Superior temporal gyrus (tissue), 1 donor: ENCODE measurements around the gene XXYLT1.

Experiments
- DNase-seq: peaks from one replicate; pipeline ENCODE4 v3.0.0-alpha.2; 2016; ENCODE audit errors: extremely low spot score

The XXYLT1 gene

DNA sequence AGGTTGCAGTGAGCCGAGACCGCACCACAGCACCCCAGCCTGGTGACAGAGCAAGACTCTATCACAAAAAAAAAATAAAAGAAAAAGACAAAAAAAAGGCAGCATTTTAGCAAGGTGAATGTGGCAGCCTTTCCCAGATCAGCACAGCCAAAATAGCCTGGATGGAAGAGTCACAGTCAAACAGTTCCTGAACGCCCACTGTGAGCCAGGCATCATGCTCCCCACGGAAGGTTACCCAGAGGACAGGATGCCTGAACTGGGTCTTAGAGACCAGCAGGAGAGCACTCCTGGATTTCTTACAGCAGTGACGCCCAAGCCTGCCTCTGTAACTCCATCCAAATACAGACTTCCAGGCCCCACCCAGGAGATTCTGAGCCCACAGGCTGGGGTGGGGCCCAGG is 4.5 kb downstream of the XXYLT1 start:
- no peak for DNase-seq

DNA sequence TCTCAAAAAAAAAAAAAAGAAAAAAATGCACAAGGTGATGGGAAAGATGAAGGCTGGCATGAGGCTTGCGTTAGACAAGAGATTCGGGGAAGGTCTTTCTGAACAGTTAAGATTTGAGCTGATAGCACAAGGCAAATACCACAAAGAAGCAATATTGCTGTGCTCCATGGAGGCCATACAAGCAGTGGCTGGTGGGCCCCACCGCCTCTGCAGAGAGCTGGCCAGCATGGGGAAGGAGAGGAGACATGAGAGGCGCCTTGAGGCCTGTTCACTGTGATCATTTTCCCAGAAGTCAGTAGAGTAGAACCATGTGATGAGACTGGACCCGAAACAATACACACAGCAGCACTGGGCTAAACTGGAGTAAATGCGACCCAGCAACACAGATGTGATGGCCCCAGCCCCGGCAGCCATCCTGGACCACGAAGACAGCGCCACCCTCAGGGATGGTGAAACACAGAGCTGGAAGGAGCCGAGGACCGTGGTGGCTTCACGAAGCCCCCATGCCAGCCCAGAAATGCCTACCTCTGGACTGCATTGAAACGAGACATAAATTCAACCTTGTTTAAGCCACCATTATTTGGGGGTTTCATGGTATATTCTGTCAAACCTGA is 5.5 kb downstream of the XXYLT1 start:
- no peak for DNase-seq

DNA sequence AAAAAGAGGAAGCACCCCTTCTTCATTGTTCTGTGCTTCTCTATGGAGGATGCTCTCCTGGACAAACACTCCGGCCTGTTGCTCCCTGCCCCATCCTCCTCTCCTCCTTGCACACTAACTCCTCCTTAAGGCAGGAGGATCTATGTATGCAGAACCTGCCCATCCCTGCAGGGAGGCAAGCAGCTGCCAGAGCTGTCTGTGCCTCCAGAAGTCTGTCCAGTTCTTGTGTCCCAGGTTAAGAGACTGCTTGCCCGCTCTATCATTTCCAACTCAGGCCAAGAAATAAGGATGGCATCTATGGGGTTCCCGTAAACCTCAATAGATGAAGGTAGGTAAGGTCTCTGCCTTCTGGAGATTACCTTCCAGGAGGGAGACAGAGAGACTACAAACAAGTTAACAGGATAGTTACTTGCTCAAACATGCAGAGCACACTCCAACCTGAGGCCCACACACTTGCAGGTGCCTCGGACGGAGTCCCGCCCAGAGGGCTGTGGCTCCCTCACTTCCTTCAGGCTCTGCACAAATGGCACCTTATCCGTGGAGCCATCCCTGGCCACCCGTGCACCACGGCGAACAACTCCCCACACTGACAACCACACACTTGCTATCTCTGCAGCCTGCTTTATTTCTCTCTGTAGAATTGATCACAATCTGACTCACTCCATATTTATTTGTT is 6.9 kb downstream of the XXYLT1 start:
- no peak for DNase-seq

DNA sequence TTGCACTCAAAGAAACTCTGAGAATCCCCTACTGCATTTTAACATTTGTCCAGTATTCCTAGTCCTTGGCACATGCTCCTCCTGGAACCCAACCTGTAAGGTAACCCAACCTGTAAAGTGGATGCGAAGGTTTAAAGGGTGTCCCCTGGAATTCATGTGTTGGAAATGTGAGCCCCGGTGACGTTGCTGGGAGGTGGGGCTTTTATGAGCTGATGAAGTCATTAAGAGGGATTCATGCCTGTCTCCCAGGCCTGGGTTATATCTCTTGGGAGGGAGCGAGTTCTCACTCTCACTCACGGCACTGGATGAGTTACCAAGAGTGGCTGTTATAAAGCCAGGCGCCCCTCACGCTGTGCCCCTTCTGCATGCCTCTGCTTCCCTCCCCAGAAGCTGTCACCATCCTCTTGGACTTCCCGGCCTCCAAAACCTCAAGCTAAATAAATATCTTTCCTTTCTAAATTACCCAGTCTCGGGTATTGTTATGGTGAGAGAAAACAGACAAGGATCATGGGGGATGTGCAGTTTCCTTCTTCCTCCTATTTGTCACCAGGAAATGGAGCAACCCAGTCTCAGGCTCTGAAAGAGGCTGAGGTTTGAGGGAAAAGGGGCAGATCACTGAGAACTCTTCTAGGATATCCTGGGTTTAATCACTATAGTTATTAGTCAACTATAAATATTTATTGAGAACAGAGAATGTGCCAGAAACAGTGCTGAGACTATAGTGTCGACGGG is 7.6 kb downstream of the XXYLT1 start:
- DNase-seq = no peak

DNA sequence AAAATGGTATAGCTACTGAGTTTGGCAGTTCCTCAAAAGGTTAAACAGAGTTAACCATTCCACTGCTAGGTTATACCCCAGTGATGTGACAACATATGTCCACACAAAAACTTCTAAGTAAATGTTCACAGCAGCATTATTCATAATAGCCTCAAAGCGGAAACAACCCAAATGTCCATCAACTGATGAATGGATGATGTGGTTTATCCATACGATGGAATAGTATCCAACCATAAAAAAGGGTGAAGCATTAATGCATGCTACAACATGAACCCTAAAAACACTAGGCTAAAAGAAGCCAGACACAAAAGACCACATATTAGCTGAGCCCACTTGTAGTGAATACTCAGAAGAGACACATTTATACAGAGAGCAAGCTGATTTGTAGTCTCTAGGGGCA is 9.0 kb downstream of the XXYLT1 start:
- DNase-seq = no peak

DNA sequence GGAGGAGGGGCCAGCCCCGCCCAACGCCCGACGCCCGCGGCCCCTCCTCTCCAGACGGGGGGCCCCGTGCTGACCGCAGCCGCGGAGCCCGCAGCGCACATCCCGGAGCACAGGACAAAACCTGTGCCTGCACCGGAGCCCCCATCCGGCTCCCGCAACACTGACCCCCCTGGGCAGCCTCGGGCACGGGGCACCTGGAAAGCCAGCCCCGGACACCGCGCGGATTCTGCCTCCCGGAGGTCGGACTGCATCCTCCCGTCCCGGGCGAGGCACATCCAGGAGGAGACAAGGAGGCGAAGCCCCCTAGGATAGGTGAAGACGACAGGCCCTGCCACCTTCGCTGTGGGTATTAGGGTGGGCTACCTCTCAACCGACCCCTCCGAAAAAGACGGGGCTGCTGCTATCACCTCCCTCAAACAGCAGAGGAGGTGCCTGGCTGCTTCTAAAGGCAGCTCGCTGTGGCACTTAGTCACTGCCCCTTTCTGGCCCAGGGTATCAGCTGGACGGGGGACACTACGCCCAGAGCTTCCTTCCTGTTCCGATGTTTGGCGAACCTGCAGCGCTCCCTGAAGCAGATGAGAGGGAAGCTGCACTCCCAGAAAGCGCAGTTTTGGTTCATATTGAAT is 10.6 kb downstream of the XXYLT1 start:
- no peak for DNase-seq

DNA sequence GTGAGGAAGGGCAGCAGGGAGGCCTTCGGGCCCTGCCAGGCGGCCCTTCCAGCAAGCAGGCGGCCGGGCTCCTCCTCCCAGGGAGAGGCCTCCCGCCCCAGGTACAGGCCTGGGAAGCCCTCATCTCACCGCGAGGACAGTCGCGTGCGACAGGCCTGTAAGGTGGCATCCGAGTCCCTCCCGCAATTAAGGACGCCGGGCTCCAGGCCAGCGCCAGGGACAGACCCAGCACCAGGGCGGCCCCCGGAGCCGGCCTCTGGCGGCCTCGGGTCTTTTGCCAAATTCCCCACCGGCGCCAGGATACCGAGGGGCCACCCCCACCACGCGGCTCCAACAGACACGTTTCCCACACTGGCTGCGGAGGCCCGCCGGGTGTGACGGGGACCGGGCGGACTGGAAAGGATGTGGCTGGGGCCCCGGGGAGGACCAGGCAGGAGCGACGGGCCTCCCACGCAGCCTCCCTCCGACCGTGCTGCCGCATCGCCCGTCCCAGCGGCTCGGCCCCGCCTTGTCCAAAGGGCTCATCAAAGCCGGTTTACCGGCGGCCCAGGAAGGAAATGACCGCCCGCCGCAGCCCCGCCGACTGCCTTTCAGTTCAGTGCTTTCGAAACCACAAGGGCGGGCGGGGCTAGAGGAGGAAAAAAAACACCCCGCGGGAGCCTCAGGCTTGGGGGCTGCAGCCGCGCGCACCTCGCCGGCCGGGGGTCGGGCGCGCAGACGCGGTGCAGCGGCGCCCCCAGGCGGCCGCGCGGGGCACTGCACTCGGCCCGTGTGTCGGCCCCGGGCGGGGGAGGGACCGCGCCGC is 11.3 kb downstream of the XXYLT1 start:
- peak; percentile 69 for DNase-seq

DNA sequence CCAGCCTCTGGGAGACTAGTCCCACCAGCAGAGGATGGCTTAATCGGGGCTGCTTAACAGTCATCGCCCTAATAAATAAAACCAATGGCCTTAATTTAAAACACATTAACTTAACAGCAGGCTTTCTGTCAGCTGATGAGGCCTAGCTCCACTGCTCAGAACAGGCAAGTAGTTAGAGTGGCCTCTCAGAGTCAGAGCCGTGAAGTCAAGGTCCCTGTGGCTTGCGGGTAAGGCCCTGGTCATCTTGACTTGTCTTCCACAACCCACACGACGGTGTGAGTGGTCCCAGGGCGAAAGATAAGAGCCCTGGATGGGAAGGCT is 11.8 kb downstream of the XXYLT1 start:
- DNase-seq = no peak

DNA sequence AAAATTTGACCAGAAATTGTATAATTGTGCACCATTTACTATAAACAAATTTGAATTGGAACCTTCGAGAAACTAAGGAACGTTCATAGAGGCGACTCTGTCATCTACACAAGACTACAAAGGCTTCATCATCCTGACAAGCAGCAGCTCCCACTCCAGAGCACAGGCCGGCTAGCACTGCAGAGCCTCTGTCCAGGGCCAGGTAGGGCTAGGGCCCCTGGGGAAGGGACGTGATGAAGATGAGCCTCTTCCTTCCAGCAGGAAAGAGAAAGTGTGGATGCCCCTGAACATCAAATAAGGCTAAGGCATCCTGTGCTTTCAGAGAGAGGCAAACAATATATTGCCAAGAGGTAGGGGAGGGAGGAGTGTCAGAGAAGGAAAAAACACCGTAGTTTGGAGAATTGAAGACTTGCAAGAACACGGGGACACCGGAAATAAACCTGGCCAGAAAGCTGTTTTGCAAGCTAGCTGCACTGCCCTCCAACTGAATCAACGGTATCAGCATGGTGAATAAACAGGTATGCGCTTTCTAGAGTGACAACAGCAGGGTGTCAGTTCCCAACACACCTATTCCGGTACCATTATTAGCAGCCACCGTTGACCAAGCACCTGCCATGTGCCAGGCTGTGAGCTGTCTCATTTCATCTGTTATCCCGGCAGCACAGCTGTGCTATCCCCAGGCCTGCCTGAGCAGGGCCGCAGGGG is 12.4 kb downstream of the XXYLT1 start:
- no peak for DNase-seq

DNA sequence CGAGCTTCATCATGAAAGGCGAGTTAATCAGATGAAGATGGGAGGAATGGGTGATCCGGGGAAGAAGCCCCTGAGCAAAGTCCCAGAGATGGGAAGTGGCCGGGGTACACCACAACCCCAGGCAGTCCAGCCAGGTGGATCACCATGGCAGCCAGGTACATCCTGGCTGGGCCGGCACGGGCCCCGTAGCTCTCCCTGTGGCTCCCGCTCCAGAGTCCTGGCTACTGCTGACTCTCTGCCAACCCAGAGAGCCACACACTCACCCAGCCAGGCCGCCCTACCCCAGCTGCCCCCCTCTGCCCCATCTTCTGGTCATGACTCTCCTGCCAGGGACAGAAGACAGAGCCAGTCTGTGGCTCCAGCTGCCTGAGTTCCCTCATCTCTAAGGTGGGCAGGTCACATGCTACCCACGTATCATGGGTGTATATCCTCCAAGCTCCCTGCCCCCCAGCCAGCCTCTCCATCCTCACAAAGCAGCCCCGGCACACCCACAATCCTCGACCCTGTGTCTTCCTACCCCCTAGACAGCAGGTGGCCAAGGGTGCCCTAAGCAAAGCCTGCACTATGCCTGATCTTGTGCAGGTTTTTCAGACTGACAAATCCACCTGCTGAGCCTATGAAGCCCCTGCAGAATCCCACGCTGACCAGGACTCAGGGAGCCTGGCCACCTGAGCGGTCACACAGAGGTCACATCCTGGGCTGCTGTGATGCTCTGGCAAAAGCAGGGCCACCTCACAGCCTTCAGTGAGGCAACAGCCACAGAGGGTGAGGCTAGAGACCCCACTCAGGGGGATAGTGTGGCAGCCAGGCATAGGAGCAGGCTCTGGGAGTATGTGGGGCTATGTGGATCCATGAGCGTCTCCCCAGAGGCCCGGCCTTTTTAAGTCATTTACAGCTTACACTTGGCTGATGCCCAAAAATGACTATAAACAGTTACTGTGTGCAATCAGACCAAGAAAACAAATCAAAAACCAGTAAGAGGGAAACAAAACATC is 13.2 kb downstream of the XXYLT1 start:
- no peak for DNase-seq

DNA sequence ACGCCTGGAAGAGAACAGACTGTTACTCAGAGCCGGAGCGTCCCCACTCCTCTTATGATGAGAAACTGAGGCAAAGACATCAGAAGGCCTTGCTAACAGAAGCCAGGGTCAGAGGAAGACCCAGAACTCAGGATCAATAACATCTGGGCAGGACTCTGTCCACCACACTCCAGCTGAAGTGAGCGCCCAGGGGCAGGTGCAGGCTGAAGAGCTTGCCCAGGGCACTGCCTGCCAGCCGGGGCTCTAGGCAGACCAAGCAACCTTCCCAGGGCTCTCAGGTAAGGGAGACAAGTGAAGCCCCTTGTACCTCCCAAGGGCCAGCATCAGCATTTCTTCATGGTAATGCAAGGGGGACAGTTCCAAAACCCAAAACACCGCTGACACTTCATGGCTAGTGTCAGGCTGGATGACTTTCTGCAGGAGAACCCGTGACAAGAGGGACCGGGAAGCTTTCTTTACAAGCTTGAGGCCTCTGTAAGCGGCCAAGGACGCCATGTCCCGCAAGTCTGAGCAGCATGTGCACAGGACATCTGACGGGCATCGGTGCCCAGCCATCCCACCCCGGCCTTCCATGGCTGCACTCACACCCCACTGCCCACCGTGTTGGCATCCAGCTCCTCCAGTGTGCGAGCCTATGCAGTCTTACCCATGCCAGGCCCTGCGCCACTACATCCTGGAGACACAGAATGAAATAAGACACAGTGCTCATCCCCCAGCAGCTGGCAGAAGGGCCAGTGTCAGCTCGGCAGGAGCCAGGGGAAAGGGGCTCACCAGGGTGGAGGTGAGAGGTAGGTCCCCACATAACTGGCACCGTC is 14.1 kb downstream of the XXYLT1 start:
- no peak for DNase-seq

DNA sequence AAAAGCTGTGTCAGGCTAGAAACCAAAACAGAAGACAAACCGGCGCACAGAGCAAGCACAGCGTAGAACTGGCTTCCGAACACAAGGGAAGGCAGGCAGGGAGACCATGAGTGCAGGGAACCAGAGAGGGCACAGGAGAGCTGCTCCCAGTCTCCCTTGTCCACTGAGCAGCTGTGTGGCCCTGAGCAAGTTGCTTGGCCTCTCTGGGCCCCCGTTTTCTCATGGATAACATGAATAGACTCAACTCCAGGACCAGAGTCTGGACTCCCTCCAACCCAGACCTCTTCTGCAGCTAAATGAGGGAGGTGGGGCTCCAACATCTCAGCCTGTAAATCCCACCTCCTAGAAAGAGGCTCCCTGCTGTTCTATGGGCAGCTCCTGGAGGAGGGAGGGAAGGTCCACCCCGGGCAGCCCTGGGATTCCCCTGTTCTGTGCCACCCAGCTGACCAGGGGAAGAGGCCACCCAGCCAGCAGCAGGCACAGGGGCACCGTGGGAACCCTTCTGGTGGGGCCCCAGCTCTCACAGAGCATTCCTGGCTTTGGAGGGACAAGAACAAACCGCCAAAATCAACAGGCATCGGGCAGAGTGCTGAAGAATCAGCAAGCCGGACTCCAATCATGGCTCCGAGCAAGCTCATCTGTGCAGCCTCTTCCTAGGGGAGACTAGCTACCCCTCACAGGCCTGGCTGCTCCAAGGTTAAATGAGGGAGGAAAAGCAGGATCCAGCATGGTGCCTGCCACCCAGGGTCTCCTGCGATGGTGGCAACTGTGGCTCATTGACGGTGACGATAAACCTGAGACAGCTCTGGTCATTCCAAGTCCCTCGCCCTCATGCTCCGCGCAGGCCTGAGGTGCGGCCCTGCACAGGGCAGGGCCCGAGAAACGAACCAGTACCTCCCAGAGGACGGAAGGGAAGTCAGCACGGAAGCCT is 15.1 kb downstream of the XXYLT1 start:
- no peak for DNase-seq

DNA sequence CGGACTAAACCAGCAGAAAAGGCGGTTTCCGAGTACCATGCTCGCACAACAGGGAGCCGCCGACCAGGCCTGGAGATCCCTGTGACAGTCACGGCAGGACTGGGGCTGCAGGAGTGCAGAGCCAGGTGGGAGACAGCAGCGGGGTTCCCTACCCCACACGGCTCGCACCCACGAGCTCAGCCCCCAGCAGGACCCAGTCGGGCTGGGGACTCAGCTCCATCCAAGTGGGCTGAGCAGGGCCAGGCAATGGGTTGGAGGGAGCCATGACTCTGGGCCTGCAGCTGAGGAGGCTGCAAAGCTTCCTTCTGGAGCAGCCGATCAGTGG is 15.8 kb downstream of the XXYLT1 start:
- DNase-seq = no peak

DNA sequence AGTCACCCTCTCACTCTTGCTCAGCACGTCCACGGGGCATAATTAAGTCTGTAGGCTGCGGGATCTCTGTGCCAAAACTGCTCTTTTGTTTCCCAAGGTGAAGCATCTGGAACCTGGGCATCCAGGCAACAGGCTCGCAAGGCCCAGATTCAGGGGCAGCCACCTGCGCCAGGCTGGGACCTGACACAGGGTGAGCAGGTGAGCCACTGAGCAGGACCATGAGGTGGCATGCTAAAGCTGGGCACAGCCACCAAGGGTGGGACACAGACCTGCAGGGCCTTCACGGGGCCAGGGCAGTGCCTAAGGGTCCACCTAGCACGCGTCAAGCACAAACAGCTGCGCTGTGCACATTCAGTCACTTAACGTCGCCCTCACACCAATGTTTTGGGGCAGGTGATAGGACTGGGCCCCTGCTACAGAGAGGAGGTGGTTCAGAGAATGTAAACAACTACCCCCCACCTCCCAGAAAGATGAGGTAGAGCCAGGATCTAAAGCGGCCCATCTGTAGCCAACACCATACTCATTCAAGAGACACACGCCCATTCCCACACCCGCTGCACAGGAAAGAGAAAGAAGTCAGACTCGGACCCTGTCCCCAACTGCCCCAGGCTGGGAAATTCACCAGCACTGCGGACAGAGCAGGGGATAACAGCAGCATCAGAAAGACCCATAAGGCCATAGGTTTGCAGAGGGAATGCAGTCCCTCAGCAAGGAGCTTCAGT is 16.3 kb downstream of the XXYLT1 start:
- DNase-seq = no peak

DNA sequence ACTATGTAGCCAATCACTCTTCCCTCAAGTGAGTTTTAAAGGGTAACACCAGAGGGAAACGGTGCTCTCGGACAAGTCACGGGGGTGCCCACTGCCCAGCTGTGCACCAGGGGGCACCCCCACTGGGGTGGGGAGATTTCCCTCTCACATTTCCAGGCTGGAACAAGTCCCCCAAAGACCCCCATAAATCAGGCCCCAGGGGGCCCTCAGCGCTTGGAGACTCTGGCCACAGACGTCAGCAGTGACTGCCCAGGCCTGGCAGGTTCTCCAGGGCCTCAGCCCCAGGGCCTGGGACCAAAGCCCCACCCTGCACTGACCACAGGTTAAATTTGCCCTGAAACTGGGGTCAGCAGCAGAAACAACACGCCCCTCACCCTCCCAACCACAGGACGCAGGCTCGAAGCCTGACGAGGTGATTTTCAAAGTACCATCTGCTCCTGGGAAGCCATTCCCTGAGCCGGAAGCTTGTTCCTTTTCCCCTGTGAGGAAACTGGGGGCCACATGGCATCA is 17.0 kb downstream of the XXYLT1 start:
- no peak for DNase-seq

DNA sequence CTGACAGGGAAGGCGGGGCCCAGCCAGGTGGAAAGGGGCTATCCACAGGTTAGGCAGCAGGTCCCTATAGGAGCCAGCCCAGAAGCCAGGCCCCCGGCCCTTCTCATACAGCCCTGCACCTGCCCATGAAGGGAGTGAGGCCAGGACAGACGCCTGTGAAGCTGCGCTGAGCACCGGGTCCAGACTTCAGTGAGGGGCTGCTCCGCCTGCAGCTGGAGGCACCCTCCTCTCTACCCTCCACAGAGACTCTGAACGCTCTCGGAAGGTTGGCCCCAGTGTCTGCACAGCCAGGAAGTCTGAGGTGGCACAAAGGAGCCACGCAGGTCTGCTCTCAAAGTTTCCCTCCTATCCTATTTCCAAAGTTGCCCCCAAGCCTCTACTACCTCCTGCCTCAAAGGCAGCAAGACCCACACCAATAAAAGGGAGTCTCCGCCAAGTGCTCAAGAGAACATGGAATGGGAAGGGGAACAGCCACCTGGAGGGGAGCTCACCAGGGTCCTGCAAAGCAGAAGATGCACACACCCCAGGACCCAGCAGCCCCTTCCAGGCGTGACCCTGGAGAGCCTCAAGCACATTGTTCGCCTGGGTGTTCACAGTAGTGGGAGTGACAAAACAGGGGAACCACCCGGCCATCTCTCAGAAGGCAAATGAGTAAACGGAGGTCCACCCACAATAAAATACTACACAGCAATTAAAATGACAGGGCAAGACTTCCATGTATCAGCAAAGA is 19.5 kb downstream of the XXYLT1 start:
- no peak for DNase-seq
